ENCODE data around the gene MTO1.
A peak's percentile ranks its signal among the peaks of the same experiment; 100 is the strongest.
"Not testable (repeated sequence)": the region's sequence is repeated elsewhere in the genome, so short reads cannot be mapped to it uniquely, and the experiment has no call there.

MTO1 gene

DNA sequence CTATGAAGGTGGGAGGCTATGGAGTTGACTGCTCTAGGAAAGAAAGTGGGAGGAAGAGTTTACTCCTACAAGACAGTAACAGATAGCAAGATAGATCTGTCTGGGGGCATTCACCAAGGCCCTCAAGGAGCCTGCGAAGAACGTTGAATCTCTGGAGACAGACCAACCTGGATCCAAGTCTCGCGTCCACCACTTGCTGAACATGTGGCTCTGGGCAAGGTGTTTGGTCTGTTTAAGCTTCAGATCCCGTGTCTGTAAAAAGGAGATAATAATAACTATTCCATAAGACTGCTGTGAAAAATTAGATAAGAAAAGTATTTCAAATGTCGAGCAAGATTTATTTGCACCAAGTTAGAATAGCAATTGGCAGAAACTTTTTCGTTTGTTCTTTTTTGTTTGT lies 67.4 kb downstream of the MTO1 start:
- TF ChIP-seq, protein P1, sequence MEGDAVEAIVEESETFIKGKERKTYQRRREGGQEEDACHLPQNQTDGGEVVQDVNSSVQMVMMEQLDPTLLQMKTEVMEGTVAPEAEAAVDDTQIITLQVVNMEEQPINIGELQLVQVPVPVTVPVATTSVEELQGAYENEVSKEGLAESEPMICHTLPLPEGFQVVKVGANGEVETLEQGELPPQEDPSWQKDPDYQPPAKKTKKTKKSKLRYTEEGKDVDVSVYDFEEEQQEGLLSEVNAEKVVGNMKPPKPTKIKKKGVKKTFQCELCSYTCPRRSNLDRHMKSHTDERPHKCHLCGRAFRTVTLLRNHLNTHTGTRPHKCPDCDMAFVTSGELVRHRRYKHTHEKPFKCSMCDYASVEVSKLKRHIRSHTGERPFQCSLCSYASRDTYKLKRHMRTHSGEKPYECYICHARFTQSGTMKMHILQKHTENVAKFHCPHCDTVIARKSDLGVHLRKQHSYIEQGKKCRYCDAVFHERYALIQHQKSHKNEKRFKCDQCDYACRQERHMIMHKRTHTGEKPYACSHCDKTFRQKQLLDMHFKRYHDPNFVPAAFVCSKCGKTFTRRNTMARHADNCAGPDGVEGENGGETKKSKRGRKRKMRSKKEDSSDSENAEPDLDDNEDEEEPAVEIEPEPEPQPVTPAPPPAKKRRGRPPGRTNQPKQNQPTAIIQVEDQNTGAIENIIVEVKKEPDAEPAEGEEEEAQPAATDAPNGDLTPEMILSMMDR (IDR thresholded peaks at IDR 0.05; ENCODE audit: extremely low read depth, insufficient read depth, missing control alignments) = no peak
- in situ Hi-C loops (cut with MboI; ENCODE audit: low pct_unique_long_range_greater_than_20kb, low sequenced_read_pairs, unreplicated experiment) = loop anchor here (10.0 kb wide), 1 partner anchor 46 kb away; no protein-coding TSS in a partner anchor
- DNase-seq (ENCODE audit: low spot score) = no peak

DNA sequence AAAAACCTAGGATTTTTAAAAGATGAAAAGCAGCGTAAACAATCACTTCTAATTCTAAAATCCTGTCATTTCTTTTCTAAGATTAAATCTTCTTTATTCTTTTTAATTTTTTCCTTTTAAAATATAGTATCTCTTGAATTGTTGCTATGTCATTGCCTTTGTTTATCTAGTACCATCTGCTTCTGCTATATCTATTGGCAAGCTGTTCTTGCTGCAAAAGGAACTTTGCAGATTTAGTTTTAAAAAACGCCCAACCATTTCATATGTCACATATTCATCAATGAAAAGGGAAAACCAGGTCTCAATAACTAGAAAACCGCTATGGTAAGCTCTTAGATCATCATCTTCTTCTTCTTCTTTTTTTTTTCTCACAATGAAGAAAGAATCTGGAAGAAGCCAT lies 70.8 kb downstream of the MTO1 start:
- TF ChIP-seq, protein P1 (IDR thresholded peaks at IDR 0.05; ENCODE audit: extremely low read depth, insufficient read depth, missing control alignments) = no peak
- DNase-seq (ENCODE audit: low spot score) = no peak
- in situ Hi-C loops (cut with MboI; ENCODE audit: low pct_unique_long_range_greater_than_20kb, low sequenced_read_pairs, unreplicated experiment) = no loop called here

- TF ChIP-seq, protein P1 (IDR thresholded peaks at IDR 0.05; ENCODE audit: extremely low read depth, insufficient read depth, missing control alignments) = no peak
- no peak for DNase-seq (ENCODE audit: low spot score)
- in situ Hi-C loops (cut with MboI; ENCODE audit: low pct_unique_long_range_greater_than_20kb, low sequenced_read_pairs, unreplicated experiment) = no loop called here
These were observed 73.1 kb downstream of the MTO1 start for GRCh38 chr6:73534628-73535027.

- TF ChIP-seq, protein P1 (IDR thresholded peaks at IDR 0.05; ENCODE audit: extremely low read depth, insufficient read depth, missing control alignments) = no peak
- DNase-seq (ENCODE audit: low spot score) = peak; percentile 24
- in situ Hi-C loops (cut with MboI; ENCODE audit: low pct_unique_long_range_greater_than_20kb, low sequenced_read_pairs, unreplicated experiment) = no loop called here
These were observed 76.1 kb downstream of the MTO1 start for GRCh38 chr6:73537677-73538076.

DNA sequence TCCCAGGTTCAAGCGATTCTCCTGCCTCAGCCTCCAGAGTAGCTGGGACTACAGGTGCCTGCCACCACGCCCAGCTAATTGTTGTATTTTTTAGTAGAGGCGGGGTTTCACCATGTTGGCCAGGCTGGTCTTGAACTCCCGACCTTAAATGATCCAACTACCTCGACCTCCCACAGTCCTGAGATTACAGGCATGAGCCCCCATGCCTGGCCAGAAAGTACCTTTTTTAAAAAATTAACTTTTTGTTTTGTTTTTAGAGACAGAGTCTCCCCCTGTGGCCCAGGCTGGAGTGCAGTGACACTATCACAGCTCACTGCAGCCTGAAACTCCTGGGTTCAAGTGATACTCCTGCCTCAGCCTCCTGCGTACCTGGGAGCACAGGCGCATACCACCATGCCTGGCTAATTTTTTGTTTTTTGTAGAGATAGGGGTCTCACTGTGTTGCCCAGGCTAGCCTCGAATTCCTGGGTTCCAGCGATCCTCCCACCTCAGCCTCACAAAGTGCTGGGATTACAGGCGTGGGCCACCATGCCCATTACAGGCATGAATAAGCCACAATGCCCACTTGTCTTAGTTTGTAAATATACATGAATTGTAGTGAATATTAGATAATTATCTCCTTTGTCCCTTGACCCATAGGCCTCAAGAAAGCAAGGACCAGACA lies 76.7 kb downstream of the MTO1 start:
- TF ChIP-seq, protein P1 (IDR thresholded peaks at IDR 0.05; ENCODE audit: extremely low read depth, insufficient read depth, missing control alignments) = peak; percentile 6
- no peak for DNase-seq (ENCODE audit: low spot score)
- in situ Hi-C loops (cut with MboI; ENCODE audit: low pct_unique_long_range_greater_than_20kb, low sequenced_read_pairs, unreplicated experiment) = no loop called here

- in situ Hi-C loops (cut with MboI; ENCODE audit: low pct_unique_long_range_greater_than_20kb, low sequenced_read_pairs, unreplicated experiment); DNase-seq (ENCODE audit: low spot score): not testable (repeated sequence)
These were observed 80.9 kb downstream of the MTO1 start for GRCh38 chr6:73542481-73542880.

- TF ChIP-seq, protein P1 (IDR thresholded peaks at IDR 0.05; ENCODE audit: extremely low read depth, insufficient read depth, missing control alignments) = no peak
- DNase-seq (ENCODE audit: low spot score) = no peak
- in situ Hi-C loops (cut with MboI; ENCODE audit: low pct_unique_long_range_greater_than_20kb, low sequenced_read_pairs, unreplicated experiment) = no loop called here
These were observed 81.4 kb downstream of the MTO1 start for GRCh38 chr6:73542891-73543290.
